ENCODE results near the gene COL6A2. TPM values are rescaled to one million over a fixed set of nuclear protein-coding genes. Genes with fewer than 3 reads are reported as not detected.
"Not testable (repeated sequence)": the region's sequence is repeated elsewhere in the genome, so short reads cannot be mapped to it uniquely, and the experiment has no call there.

The COL6A2 gene
- total RNA-seq, 1 donor from 2014 or later = 24.0 TPM

DNA sequence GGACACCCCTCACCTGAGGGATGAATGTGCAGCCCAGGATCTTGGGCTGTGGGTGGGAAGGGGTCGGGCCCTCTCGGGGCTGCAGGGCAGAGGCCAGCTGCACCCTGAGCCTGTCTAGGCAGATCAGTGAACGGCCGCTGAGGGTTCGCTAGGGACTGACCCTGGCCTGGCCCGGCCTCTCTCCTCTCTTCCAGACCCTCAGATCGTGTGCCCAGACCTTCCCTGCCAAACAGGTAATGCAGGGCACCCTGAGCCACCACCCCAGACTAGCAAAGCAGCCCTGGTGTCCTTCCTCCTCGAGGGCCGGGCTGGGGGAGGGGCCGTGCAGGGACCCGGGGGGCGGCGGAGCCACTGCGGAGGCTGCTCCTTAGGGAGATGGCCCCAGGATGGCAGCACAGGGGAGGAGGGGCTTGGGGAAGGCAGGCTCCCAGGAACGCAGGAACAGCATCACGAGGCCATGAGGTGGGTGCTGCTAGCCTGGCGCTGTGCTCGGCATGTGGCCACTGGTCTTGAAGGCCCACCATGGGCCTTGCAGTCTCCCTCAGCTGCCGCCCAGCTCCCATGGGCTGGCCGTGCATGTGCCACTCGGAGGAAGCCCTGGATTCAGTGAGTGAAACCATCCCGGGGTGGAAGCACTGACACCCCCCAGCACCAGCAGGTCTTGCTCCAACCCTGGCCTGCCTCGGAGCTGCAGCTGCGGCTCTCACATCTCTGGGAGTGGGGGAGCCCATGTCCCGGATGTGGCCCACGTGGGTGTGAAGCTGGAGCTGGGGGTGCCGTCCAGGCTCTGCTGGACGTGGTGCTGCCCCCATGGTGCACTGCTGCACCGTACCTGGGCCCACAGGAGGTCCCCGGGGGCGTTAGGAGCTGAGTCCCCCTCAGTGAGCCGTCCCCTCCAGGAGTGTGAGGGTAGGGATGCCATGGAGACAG is 28.7 kb downstream of the COL6A2 start:
- DNase-seq = no peak

DNA sequence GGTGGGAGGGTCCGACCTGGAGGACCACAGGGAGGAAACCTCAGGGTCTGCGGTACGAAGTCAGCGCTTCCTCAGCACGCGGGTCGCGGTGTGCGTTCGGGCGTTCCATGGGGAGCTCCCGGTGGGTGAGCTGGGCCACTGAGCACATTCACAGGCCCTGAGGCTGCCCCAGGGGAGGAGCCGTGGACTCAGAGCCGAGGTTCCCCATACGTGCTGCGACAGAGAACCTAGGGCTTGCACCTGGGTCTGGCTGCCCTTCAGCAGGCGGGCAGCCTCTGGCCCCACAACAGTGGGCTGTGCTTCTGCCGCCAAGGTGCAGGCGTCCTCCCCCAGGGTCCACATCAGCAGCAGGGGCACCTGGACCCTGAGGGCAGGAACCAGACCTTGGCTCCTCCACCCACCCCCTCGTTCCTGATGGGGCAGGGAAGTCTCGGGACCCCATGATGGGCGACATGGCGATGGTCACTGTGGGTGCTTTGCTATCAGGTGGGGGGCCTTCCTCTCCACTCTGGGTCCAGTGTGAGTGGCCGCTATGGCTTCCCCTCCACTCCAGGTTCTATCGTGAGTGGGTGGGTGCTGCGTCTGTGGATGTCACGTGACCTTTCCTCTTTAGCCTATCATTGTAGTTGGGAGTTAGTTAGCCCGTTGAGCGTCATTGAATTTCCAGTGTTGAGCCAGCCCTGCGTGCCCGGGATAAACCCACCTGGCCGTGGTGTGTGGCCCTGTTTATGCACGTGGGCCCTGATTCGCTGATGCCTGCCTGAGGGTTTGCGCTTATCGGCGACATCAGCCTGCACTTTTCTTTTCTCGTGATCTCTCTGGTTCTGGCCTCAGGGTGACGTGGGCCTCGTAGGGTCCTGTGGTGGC is 29.6 kb downstream of the COL6A2 start:
- DNase-seq = no peak

DNA sequence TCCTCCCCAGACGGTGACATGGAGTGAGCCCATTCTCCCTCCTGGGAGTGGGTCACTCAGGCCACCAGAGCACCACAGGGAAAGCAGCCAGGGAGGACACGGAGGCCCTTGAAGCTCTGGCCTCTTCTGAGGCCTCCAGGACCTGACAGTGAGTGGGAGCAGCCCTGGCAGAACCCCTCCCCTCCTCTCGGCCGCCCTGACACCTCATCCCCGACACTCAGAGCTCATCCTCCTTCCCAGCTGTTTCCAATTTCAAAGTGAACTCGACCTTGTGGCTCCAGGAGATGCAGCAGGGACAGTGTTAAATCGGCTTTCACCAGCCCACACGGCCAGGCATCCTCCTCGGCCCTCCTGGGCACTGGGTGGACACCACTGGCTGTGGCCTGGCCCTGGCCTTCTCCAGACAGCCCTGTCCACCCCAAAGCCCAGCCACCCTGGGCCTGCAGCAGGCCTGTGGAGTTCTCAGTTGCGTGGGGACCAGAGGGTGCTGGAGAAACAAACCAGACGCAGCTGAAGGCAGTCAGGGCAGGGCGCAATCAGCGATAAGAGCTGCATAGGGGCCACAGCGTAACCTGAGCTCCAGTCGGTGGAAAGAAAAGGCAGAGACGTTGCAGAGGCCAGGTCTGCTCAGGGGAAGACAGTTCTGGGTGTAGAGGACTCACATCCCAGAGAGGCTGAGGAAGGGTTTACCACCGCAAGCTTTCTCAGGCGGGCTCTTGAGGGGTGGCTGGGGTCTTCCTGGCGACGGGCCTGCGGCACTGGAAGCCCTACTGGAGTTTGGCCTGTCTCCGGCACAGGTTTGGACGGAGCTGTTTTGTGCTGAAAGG is 30.4 kb downstream of the COL6A2 start:
- DNase-seq = no peak

DNA sequence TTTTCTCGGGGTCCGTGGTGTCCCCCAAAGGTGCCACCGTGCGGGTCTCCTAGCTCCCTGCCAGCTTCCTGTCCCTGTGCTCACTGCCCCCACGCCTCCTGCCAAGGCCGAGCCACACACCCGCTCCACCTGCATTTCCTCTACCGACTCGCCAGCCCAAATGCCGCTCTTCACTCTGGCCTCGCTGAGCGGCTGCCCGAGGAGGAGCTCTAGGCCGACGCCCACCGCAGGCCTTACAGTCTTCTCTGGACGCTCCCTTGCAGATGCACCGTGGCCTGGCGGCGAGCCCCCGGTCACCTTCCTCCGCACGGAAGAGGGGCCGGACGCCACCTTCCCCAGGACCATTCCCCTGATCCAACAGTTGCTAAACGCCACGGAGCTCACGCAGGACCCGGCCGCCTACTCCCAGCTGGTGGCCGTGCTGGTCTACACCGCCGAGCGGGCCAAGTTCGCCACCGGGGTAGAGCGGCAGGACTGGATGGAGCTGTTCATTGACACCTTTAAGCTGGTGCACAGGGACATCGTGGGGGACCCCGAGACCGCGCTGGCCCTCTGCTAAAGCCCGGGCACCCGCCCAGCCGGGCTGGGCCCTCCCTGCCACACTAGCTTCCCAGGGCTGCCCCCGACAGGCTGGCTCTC is 31.1 kb downstream of the COL6A2 start:
- no peak for DNase-seq

DNA sequence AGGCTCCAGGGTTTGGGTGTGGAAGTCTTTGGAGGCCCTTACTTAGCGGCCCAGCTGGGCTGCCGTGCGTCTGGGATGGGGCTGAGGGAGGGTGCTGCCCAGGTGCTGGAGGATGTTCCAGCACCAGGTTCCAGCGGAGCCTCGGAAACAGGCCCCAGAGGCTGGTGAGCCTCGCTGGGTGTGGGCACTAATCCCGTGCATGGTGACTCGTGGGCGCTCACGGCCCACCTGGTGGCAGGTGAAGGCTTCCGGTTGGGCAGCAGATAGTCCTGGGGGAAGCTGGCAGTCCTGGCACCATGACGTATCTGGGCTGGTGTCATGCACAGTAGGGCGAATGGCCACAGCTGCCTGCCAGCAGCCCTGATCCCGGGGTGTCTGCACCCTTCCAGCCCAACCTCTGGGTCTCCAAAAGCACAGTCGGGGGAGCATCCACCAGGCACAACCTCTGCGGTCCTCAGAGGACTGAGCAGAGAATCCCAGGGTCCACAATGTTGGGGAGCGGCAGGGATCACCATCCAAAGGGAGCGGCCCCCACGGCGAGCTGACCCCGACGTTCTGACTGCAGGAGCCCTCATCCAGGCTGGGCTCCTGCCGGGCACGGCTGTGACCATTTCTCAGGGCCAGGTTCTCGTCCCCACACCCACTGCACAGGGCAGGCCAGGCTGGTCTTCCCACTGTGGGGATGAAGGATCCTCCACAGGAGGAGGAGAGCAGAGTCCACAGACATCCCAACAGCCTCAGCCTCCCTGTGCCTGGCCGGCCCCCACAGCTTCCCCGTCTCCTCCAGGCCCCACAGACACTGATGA is 32.1 kb downstream of the COL6A2 start:
- no peak for DNase-seq

DNA sequence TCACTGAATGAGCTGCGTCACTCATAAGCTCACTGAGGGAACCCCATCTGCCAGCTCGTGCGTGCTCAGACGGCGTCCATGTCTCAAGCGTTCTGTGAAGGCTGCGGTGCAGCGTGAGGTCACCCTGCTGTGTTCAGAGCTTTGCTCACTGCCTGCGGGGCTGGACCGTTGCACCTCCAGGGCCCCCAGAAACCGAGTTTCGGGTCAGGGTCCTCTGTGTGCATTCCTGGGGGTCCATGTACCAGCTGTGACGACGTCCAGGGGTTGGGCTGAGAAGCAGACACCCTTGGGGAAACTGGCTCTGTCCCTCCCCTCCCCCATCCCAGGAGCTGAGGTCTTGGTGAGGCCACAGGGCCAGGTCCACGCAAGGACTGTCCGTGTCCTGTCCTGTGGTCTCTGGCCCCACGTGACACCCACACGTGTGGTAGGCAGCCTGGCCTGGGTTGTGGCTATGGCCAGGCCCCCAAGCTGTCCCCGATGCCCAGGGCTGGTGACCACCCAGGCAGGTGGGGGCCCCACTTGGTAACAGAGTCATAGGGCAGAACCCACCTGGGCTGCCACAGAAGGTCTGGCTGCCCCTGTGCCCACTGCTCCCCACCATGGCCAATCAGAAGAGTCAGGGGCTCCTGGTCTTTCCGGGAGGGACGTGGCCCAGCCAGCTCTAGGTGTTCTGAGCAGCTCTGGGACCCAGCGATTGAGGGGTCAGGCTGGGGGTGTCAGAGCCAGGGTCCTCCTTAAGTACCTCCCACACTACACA is 33.1 kb downstream of the COL6A2 start:
- DNase-seq = no peak

DNA sequence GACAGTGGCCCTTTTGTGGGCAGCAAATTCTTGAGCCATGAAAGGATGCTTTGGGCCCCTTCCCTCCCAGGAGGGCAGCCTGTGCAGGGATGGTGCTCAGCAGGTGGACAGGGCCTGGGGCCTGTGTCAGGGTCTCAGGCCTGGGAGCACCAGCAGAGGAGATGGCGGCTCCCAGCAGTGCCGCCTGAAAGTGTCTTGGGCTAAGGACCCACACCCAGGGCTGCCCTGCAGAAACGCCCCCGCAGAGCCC is 33.6 kb downstream of the COL6A2 start:
- no peak for DNase-seq

DNA sequence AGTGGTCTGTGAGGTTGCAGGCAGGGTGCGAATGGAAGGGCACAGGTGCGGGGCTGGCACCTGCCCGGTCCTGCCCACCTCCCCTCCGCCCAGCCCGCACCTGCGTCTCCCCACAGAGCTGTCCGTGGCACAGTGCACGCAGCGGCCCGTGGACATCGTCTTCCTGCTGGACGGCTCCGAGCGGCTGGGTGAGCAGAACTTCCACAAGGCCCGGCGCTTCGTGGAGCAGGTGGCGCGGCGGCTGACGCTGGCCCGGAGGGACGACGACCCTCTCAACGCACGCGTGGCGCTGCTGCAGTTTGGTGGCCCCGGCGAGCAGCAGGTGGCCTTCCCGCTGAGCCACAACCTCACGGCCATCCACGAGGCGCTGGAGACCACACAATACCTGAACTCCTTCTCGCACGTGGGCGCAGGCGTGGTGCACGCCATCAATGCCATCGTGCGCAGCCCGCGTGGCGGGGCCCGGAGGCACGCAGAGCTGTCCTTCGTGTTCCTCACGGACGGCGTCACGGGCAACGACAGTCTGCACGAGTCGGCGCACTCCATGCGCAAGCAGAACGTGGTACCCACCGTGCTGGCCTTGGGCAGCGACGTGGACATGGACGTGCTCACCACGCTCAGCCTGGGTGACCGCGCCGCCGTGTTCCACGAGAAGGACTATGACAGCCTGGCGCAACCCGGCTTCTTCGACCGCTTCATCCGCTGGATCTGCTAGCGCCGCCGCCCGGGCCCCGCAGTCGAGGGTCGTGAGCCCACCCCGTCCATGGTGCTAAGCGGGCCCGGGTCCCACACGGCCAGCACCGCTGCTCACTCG is 34.1 kb downstream of the COL6A2 start:
- DNase-seq = no peak

DNA sequence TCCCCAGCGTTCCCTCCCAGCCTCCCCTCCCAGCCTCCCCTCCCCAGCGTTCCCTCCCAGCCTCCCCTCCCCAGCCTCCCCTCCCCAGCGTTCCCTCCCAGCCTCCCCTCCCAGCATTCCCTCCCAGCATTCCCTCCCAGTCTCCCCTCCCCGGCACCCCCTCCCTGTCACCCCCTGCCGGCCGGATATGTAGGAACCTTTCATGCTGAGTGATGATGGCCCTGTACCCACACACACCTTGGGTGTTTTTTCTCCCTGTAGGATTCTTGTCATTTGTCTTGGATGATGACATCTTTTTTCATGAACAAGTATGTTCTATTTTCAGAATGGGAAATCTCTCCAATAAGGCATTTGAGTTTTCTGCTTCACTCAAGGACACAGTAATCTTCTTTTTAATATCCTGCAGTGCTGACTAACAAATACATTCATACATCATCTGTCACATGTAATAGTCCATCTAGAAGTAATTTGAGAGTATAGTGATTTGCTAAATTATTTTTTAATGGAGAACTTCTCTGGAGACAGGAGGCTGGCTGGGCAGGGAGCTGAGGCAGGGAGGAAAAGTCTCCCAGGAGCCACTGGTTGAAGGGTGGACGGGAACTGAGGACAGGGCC is 38.0 kb downstream of the COL6A2 start:
- no peak for DNase-seq

DNA sequence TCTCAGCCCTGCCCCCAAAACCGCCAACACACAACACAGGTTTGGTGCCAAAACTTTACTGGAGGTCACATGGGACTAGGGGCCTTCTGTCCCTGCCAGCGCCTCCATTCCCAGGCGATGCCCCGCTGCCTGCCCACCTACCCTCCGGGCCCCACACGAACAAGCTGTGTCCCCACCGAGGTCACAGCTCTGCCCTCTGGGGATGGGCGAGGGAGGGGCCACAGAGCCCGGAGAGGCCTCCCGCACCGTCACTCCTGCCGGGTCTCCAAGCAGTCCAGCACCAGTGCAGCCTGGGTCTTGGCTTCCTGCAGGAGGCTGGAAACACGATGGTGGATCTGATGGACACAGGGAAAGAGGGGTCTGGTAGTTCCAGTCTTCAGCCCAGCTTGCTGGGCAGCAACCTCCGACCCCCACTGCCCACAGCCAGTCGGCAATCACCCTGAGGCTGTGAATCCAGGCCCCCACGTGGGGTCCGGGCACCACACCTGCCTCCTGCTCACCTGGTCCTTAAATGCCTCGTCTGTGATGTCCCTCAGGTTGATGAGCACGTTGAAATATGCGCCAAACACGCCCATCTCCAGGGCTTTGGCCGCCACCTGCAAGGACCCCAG is 38.9 kb downstream of the COL6A2 start:
- no peak for DNase-seq

DNA sequence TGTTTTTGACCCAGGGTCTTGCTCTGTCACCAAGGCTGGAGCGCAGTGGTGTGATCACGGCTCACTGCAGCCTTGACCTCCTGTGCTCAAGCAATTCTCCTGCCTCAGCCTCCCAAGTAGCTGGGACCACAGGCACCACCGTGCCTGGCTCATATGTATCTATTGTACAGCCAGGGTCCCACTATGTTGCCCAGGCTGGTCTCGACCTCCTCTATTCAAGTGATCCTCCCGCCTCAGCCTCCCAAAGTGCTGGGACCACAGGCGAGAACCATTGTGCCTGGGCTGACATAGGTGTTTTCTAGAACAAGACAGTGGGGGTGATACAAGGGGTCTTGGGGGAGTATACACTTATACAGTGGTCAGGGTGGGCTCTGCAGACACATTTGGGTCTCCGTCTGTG is 40.0 kb downstream of the COL6A2 start:
- DNase-seq = no peak

DNA sequence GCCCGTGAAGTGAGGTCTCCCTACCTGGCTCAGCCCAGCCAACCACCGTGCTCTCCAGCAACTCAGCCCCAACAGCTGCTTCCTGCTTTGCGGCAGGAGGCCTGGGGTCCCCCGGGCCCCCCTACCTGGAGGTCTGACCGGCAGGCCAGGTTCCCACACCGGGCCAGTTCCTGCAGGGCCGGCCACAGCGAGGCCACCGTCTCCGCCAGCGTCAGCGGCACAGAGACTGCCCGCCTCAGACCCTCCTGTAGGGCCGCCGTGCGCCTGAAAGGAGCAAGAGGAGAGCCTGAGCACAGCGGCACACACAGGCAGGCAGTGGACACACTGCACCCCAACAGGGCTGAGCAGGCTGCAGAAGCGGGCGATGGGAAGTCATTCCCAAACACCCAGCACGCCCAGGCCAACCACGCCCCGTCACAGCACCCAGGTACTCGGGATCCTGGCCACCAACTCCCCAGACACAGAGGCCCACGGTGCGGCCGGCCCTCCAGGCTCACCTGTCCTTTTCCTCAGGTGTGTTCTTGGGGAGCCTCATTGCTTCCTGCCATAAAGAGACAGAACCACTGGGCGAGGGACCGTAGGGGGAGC is 40.6 kb downstream of the COL6A2 start:
- DNase-seq = no peak

DNA sequence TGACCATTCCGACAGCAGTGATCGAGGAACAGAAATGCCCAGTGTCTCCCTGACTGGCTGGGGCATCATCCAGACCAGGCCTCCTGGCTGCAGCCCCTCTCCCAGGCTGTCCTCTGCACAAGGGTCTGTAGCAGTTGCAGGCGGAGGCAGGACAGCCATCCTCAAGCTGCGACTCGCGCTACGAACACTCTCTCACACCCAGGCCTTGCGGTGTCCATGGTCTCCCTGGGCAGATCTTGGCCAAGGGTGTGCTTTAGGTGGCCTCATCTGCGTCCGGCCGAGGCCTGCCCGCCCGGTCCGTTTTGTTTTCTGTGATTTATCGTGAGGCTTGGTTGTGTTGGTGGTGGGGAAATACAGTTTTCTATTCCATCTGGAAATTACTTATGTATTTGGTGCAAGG is 41.8 kb downstream of the COL6A2 start:
- DNase-seq = no peak

DNA sequence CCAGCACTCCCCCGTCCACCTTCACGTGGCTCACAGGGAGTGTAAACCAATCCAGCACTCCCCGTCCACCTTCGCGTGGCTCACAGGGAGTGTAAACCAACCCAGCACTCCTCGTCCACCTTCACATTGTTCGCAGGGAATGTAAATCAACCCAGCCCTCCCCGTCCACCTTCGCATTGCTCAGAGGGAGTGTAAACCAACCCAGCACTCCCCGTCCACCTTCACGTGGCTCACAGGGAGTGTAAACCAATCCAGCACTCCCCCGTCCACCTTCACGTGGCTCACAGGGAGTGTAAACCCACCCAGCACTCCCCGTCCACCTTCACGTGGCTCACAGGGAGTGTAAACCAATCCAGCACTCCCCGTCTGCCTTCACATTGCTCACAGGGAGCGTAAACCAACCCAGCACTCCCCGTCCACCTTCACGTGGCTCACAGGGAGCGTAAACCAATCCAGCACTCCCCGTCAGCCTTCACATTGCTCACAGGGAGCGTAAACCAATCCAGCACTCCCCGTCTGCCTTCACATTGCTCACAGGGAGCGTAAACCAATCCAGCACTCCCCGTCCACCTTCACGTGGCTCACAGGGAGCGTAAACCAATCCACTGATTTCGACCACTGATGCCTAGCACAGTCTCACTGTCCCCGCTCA is 42.6 kb downstream of the COL6A2 start:
- DNase-seq = not testable (repeated sequence)

DNA sequence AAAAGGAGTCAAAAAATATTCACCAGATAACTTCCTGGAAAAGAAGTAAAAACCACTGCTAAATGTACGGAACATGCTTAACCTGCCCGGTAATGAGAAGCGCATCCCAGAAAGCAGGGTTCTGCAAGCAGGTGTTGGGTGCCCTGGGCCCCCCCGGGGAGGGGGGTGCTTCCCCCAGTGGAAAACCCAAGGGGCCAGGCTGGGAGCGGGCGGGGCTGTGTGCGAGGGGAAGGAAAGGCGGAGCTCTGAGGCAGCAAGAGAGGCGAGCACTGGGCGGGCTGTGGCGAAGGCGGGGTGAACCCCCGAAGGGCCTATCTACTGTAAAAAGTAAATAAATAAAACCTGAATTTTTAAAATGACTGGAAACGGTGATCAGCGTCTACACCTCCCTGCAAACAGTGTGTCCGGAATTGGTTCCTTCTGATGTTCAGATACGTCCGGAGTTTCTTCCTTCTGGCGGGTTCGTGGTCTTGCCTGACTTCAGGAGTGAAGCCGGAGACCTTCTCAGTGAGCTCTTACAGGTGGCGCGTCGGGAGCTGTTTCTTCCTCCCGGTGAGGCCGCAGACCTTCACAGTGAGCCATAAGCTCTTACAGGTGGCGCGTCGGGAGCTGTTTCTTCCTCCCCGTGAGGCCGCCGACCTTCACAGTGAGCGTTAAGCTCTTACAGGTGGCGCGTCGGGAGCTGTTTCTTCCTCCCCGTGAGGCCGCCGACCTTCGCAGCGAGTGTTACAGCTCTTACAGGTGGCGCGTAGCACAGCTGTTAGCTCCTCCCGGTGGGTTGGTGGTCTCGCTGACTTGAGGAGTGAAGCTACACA is 44.1 kb downstream of the COL6A2 start:
- DNase-seq = no peak

DNA sequence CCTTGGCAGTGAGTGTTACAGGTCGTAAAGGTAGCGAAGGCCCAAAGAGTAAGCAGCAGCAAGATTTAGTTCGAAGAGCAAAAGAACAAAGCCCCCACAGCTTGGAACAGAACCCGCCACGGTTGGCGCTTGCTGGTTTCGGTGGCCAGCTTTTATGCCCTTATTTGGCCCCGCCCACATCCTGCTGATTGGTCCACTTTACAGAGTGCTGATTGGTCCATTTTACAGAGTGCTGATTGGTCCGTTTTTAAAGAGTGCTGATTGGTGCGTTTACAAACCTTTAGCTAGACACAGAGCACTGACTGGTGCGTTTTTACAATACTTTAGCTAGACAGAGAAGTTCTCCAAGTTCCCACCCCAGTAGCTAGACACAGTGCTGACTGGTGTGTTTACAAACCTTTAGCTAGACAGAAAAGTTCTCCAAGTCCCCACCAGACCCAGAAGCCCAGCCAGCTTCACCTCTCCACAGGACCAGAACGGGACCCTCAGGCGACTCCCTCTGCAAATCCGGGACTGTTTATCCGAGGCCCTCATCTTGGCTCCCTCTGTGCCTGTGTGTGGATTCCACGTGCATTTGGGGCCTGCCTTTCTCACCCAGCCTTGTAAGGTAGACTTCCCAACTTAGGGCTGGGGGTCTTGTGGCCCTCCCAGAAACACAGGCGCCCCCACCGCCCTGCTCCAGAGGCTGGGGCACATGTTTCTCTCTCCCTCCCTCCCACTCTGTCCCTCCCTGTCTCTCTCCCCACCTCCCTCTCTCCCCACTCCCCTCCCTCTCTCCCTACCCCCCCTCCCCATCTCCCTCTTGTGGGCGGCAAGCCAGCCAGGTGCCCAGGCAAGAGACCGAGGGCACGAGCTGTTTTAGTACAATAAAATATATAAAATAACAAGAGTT is 44.9 kb downstream of the COL6A2 start:
- no peak for DNase-seq
